C4-2B (cell line): ENCODE results near the gene ETS1.

Experiments
- H3K27ac ChIP-seq: fragments of 450-650 bp; 2 replicates; pipeline ENCODE4 v1.5.1; 2017
- ZFX ChIP-seq: fragments of 450-650 bp; IDR thresholded peaks from 2 replicates; pipeline ENCODE4 v1.6.1; 2017
- TF ChIP-seq, protein P1 (sequence below): fragments of 450-650 bp; conservative IDR thresholded peaks from 2 replicates; pipeline ENCODE4 v1.5.1; 2017; ENCODE audit warnings: mild to moderate bottlenecking

The ETS1 gene

DNA sequence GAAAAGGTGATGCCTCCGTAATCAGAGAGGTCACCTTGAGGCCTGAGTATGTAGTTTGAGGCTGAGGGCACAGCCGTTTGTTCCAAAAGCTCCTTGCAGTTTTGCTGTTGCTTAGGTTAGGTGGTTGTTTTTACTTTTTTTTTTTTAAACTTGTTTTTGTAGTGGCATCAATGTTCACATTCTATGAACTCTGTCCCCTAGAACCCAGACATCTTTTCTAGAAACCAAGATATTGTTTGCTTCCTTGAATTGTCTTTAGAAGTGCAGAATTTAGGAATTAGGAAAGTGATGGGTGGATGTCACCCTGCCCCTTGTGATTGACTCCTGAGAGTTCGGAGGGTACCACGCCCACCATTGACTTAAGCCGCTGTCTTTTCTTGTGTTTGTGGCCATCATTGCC lies 35.7 kb upstream of the ETS1 start:
- TF ChIP-seq, protein P1, sequence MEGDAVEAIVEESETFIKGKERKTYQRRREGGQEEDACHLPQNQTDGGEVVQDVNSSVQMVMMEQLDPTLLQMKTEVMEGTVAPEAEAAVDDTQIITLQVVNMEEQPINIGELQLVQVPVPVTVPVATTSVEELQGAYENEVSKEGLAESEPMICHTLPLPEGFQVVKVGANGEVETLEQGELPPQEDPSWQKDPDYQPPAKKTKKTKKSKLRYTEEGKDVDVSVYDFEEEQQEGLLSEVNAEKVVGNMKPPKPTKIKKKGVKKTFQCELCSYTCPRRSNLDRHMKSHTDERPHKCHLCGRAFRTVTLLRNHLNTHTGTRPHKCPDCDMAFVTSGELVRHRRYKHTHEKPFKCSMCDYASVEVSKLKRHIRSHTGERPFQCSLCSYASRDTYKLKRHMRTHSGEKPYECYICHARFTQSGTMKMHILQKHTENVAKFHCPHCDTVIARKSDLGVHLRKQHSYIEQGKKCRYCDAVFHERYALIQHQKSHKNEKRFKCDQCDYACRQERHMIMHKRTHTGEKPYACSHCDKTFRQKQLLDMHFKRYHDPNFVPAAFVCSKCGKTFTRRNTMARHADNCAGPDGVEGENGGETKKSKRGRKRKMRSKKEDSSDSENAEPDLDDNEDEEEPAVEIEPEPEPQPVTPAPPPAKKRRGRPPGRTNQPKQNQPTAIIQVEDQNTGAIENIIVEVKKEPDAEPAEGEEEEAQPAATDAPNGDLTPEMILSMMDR, result no peak
- TF ChIP-seq ZFX, result no peak
- no peak overlapping the region for H3K27ac ChIP-seq

DNA sequence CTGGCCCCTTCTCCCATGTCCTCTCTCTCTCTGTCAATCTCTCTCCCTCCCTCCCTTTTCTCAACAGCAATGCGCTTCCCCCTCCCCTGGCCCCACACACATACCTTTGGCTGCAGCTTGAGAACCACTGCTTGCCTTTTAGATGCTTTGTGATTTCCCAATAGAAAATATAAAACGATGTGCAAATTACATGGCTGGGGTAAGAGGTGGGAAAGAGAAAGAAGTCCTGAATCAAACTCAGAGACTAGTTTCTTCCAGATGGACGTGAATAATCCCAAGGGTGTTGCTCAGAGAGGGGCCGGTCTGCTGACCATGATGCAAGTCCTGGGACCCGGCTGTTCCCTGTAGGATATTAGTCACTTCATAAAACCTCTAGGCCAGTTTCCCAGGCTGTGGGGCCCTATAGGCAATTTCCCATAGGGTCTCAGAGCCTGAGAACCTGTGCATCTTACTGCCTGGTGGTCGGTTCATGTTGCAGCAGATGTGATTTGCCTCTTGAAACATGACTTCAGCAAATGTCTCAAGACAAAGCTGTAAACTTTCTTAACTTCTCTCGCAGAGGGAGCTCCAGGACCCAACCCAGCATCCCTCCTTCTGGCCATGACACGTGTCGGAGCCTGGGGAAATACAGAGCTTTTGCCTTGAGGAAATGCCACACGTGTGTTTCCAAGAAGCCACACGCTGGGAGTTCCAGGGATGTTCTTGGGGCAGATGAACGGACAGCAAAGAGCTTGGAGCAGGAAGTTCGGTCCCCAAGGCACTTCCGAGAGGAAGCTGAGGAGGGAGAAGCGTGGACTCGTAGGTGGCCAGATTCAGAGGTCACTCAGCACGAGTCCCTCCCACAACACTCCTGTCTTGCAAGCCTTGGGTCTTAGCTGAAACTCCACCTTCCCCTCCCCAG lies 34.5 kb upstream of the ETS1 start:
- TF ChIP-seq, protein P1, result no peak
- TF ChIP-seq ZFX, result no peak
- H3K27ac ChIP-seq, result no peak overlapping the region

DNA sequence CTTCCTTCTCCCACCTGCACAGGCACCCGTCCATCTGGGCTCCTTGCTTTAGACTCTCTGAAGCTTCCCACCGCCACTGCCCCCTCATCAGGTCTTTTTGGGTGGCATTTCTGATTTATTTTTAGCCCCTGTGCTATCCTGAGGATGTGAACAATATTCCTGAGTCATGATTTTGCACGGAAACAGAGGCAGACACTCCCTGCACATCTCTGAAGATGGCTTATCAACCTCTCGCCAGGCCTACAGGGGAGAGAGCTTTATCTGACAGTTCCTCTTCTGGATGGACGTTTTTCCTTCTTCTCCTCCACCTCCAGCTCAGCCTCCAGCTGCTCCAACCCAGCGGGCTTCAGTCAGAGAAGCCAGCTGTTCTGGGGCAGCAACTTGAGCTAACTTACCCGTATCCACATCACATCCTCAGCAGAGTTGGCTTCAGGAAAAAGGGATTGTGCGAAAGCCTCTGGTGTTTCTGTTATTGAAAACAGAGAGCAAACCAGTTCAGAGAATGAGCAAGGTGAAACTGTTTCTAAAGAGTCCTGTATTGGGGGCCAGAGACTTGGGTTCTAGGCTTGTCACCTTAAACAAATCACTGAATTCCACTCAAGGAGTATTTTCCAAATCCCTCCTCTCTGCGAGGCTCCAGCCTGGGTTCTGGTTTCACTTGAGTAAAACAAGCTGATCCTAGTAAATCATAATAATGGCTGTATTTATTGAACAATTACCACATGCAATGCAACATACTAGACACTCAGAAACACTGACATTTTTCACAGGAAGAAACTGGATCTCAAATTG lies 33.1 kb upstream of the ETS1 start:
- no peak overlapping the region for H3K27ac ChIP-seq
- TF ChIP-seq, protein P1, result no peak
- TF ChIP-seq ZFX, result no peak

DNA sequence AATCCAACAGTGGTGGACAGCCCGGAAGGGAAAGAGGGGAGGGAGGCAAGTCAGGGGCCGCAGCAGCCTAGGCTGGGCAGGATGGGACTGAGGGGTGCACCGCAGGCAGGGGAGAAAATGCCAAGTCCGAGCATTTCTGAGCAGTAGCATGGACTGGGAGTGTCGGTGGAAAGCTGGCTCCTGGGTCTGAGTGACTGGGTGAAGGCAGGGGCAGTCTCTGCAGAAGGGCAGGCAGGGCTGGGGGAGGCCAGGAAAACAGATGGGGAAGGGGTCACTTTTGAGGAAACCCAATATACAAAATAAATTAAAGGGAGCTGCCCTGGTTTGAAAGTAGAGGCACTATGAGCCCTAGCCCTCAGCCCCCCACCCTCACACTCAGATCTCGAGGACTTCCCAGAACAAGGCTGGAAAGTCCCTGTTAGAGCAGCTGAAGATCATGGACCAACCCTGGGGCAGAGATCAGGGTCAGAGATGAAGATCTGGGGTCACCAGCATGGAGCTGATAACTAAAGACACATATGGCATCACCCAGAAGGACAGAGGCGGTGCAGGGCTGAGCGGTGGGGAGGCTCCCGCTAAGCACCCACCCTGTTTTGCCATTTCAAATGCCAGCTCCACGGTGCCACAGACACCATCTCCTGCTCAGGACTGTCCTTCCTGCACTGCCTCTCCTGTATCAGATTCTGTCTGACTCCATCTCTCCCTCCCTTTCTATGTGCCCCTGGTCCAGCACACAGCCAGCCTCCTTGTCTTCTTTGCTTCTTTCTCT lies 32.4 kb upstream of the ETS1 start:
- H3K27ac ChIP-seq, result no peak overlapping the region
- TF ChIP-seq, protein P1, result no peak
- TF ChIP-seq ZFX, result no peak

DNA sequence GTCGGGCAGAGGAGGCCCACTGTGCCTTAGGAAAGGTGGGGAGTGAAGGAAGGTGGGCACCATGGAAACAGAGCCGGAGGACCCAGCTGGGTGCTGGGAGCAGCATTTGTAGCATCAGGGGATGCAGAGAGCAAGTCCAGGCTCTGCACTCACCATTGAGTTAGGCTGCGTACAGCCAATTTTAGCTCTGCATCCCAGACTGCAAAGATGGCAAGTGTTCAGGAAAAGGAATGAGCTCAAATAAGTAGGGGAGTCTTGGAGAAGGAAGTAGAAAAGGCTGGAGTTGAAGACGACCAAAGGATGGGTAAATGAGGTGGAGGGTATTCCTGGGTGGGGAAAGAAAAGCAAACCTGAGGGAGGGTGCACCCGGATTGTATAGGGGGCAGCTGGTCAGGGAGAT lies 31.6 kb upstream of the ETS1 start:
- TF ChIP-seq, protein P1, result no peak
- no peak for TF ChIP-seq ZFX
- H3K27ac ChIP-seq, result no peak overlapping the region

DNA sequence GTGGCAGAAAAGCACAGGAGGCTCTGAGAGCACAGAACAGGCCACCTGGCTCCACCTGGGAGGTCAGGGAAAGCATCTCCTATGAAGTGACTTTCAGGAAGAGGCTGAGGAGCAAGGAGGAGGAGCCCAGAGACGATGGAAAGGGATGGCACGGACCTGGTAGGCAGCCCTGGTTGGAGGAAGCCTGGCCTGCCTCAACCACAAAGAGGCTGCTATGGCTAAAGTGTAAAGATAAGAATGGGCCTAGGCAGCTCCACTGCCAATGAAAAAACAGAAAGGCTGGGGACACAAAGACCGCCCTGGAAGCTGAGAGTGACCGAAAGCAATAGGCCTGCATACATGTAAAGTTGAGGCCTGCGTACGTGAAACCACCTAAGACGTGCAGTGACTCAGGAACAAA lies 31.2 kb upstream of the ETS1 start:
- no peak overlapping the region for H3K27ac ChIP-seq
- no peak for TF ChIP-seq ZFX
- TF ChIP-seq, protein P1, result no peak
